Measurements from ENCODE around the gene TEX47. TPM values are rescaled to one million over a fixed set of nuclear protein-coding genes. Genes with fewer than 3 reads are reported as not detected.

TEX47 gene
- not detected for total RNA-seq
- polyA plus RNA-seq = not detected

DNA sequence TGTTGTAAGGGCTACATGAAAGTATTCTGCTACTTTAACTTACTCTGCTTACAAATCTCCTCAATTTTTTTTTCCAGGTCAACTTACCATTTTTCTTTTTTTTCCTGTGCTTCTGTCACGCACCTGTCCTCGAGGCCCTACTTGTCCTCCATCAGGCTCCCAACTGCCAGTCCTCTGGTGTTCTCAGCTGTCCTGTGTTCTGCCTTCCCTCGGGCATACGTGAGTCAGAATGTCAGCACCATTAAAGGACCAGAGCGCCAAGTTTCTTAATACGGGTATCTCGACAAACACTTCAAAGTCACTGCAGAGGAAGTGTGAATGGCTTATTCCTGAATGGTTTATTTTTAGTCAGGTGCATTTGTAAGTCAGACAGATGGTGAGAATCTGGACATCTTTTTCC is at the start of gene TEX47:
TEX47 (minus strand) TSS at position 185 of the 400 bp plus-strand sequence. CDS start 795 bp downstream, outside the sequence.
- H3K27ac Mint-ChIP-seq = no peak within 1 kb of the TSS
- no peak within 1 kb of the TSS for H3K4me3 Mint-ChIP-seq
- H3K36me3 Mint-ChIP-seq = no peaks in the 10 kb centered on the region
- no peaks in the 10 kb centered on the region for H3K4me1 Mint-ChIP-seq
- no peaks in the 10 kb centered on the region for H3K36me3 ChIP-seq (ENCODE audit: insufficient read depth, low read length)
- no peak for DNase-seq
- H3K27ac ChIP-seq (ENCODE audit: low read depth, low read length) = no peak within 1 kb of the TSS
- ChIA-PET POLR2A (ENCODE audit: partially characterized antibody) (no interaction called here), CTCF (ENCODE audit: partially characterized antibody) (no interaction called here)
- H3K27me3 Mint-ChIP-seq = no peaks in the 10 kb centered on the region
- no peaks in the 10 kb centered on the region for H3K4me1 ChIP-seq (ENCODE audit: insufficient read depth, low read length)
- intact Hi-C loops (cut with micrococcal nuclease) = no loop called here
- no peaks in the 10 kb centered on the region for H3K27me3 ChIP-seq (ENCODE audit: insufficient read depth, low read length)
- no peak within 1 kb of the TSS for H3K4me3 ChIP-seq (ENCODE audit: low read length in 2 of 2)
- no peaks in the 10 kb centered on the region for H3K9me3 ChIP-seq (ENCODE audit: control insufficient read depth in 1 of 2, low read length in 2 of 2)
- no peaks in the 10 kb centered on the region for H3K9me3 Mint-ChIP-seq

DNA sequence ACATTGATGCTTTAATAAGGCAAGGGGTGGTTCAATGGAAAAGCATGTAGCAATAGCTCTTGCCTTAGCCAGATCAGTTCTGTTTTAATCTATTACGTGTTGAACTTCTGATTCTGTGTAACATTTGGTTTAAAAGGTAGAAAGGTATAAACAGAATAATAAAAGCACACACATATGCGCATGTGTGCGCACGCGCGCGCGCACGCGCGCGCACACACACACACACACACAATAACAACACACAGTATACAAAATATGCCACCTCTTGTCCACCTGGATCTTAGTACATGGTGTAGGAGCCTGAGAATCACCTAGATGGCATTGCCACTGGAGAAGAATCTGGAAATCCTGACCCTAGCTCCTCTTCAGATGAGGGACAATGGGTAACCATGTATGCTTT is 49.6 kb upstream of the TEX47 start:
- H3K27me3 ChIP-seq (ENCODE audit: insufficient read depth, low read length) = no peaks in the 10 kb centered on the region
- Mint-ChIP-seq H3K4me3 (no peak overlapping the region), H3K36me3 (no peaks in the 10 kb centered on the region), H3K4me1 (no peaks in the 10 kb centered on the region), H3K9me3 (no peaks in the 10 kb centered on the region), H3K27me3 (no peaks in the 10 kb centered on the region), H3K27ac (no peak overlapping the region)
- no peak overlapping the region for H3K4me3 ChIP-seq (ENCODE audit: low read length in 2 of 2)
- no peaks in the 10 kb centered on the region for H3K9me3 ChIP-seq (ENCODE audit: control insufficient read depth in 1 of 2, low read length in 2 of 2)
- H3K4me1 ChIP-seq (ENCODE audit: insufficient read depth, low read length) = no peaks in the 10 kb centered on the region
- POLR2A ChIA-PET (ENCODE audit: partially characterized antibody) = no interaction called here
- H3K36me3 ChIP-seq (ENCODE audit: insufficient read depth, low read length) = no peaks in the 10 kb centered on the region
- no peak for DNase-seq
- intact Hi-C loops (cut with micrococcal nuclease) = no loop called here
- CTCF ChIA-PET (ENCODE audit: partially characterized antibody) = no interaction called here
- no peak overlapping the region for H3K27ac ChIP-seq (ENCODE audit: low read depth, low read length)

DNA sequence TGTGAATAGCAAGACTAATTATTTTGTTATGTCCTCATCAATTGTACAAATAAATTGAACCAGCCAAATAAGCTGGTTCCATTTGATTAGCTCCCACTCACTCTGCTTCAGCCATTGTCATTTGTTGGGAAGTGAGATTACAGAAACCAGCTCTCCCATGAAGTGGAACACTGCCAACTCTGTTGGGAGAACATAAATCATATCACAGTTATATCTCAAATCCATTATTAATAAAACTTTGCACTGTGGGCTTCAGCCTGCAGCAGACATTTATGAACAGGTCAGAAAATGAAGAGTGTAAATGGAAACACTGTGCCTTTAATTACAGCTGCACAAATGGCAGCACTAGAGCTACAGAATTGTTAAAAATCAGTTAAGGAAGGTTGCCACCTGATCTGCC is 46.7 kb upstream of the TEX47 start:
- Histone ChIP-seq H3K27me3 (ENCODE audit: insufficient read depth, low read length) (no peaks in the 10 kb centered on the region), H3K36me3 (ENCODE audit: insufficient read depth, low read length) (no peaks in the 10 kb centered on the region), H3K4me1 (ENCODE audit: insufficient read depth, low read length) (no peaks in the 10 kb centered on the region), H3K27ac (ENCODE audit: low read depth, low read length) (no peak overlapping the region), H3K9me3 (ENCODE audit: control insufficient read depth in 1 of 2, low read length in 2 of 2) (no peaks in the 10 kb centered on the region), H3K4me3 (ENCODE audit: low read length in 2 of 2) (no peak overlapping the region)
- no peaks in the 10 kb centered on the region for H3K9me3 Mint-ChIP-seq
- no peaks in the 10 kb centered on the region for H3K4me1 Mint-ChIP-seq
- H3K4me3 Mint-ChIP-seq = no peak overlapping the region
- H3K36me3 Mint-ChIP-seq = no peaks in the 10 kb centered on the region
- intact Hi-C loops (cut with micrococcal nuclease) = no loop called here
- DNase-seq = no peak
- CTCF ChIA-PET (ENCODE audit: partially characterized antibody) = no interaction called here
- POLR2A ChIA-PET (ENCODE audit: partially characterized antibody) = no interaction called here
- no peaks in the 10 kb centered on the region for H3K27me3 Mint-ChIP-seq
- no peak overlapping the region for H3K27ac Mint-ChIP-seq

DNA sequence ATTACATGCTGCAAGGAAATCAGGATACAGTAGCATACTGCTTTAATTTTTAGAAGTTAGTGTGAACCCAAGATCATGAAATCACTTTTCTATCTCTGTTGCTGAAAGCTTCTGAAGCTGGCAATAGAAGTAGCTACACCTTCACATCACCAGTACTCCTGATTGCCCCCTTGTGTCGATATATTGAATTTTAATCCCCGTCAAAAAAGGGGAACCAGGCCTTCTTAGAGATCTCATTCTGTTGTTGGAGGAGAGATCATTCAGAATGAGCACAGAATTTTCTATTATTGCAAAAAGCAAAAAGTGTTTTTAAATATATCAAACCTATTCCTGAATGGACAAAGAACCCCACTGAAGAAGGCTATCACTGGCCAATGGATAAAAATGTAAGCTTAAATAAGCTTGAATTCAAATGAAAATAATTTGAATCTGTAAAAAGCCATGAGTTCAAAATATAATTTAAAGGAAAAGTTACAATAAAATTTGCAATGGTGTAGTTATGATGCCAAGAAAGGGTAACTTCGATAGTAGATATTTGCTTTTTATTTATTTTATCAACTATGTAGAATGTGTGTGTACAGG is 39.7 kb upstream of the TEX47 start:
- intact Hi-C loops (cut with micrococcal nuclease) = no loop called here
- Histone ChIP-seq H3K9me3 (ENCODE audit: control insufficient read depth in 1 of 2, low read length in 2 of 2) (no peaks in the 10 kb centered on the region), H3K27ac (ENCODE audit: low read depth, low read length) (no peak overlapping the region), H3K36me3 (ENCODE audit: insufficient read depth, low read length) (no peaks in the 10 kb centered on the region), H3K4me1 (ENCODE audit: insufficient read depth, low read length) (no peaks in the 10 kb centered on the region), H3K4me3 (ENCODE audit: low read length in 2 of 2) (no peak overlapping the region), H3K27me3 (ENCODE audit: insufficient read depth, low read length) (no peaks in the 10 kb centered on the region)
- CTCF ChIA-PET (ENCODE audit: partially characterized antibody) = no interaction called here
- Mint-ChIP-seq H3K4me1 (no peaks in the 10 kb centered on the region), H3K4me3 (no peak overlapping the region), H3K27ac (no peak overlapping the region), H3K27me3 (no peaks in the 10 kb centered on the region), H3K9me3 (no peaks in the 10 kb centered on the region), H3K36me3 (no peaks in the 10 kb centered on the region)
- POLR2A ChIA-PET (ENCODE audit: partially characterized antibody) = no interaction called here
- DNase-seq = no peak

DNA sequence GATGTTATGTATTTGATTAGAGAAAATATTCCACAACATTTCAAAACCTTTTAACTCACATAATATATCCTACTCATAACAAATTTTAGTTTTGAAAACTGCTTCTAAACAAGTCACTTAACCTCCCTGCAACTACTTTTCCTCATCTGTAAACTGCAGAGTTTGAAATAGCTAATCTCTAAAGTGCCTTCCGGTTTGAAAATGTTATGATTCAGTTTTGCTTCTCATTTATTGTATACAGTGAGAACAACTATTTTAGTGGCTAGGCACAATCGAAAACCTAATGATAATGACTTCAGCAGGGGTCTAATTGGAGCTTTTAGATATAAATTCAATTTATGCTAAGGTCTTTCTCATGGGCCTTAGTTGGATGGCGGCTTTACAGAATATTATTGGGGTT is 30.7 kb upstream of the TEX47 start:
- Mint-ChIP-seq H3K4me3 (no peak overlapping the region), H3K27ac (no peak overlapping the region), H3K36me3 (no peaks in the 10 kb centered on the region), H3K27me3 (no peaks in the 10 kb centered on the region), H3K4me1 (no peaks in the 10 kb centered on the region), H3K9me3 (peaks cover 0 to 11% (median 2%) of the 10 kb centered on the region in 8 donors)
- H3K4me3 ChIP-seq (ENCODE audit: low read length in 2 of 2) = no peak overlapping the region
- H3K4me1 ChIP-seq (ENCODE audit: insufficient read depth, low read length) = no peaks in the 10 kb centered on the region
- ChIA-PET CTCF (ENCODE audit: partially characterized antibody) (no interaction called here), POLR2A (ENCODE audit: partially characterized antibody) (no interaction called here)
- no peaks in the 10 kb centered on the region for H3K36me3 ChIP-seq (ENCODE audit: insufficient read depth, low read length)
- intact Hi-C loops (cut with micrococcal nuclease) = no loop called here
- H3K9me3 ChIP-seq (ENCODE audit: control insufficient read depth in 1 of 2, low read length in 2 of 2) = no peaks in the 10 kb centered on the region
- DNase-seq = no peak
- no peaks in the 10 kb centered on the region for H3K27me3 ChIP-seq (ENCODE audit: insufficient read depth, low read length)
- no peak overlapping the region for H3K27ac ChIP-seq (ENCODE audit: low read depth, low read length)

DNA sequence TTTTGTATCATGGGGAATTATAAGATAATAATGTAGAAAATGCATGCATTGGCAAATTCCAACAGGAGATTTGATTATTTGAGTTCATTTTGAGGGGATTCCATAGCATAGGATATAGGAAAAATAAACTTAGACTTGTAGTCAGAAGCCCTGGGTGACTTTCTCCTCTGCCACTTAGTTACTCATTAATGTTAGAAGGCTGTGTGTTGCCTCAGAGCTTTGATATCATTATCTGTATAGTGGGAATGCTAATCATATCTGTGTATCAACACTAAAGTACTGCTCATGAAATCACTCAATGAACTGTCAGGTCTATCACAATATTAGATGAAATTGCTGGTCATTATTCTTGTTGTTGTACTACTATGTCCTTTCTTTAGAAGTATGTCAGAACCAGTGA is 23.0 kb upstream of the TEX47 start:
- peaks cover 0 to 5% of the 10 kb centered on the region in 2 donors for H3K27me3 Mint-ChIP-seq
- POLR2A ChIA-PET (ENCODE audit: partially characterized antibody) = no interaction called here

DNA sequence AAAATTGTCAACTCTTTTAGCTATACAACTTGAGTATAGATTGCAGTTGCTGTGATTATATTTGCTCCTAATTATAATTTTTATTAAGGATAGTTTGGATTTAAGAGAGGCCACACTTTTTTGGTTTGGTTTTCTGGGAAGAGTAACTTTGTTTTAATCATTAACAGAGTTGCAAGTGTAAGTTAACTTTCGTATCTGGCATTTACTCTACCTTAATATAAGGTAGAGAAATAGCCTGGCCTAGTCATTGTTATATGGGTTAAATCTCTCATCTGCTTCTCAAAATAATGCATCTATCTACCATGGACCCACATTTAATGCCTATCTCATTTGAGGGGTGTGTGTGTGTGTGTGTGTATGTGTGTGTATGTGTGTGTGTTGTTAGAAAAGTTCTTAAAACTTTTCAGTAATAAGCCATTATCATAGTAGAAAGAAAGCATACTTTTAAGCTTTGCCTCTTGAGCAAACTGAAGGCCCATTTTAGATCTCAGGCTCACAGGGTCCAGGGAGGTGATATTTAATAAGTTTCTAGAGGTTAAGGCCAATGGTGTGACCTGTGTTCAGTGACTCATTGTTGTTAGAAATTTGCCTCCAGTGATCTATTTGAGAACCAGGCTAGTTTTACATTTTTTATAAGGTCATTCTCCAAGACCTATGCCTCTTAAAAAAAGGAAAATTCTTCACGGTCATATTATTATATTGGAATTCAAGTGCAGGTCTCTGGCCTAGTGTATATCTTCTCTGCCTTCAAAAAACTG is 10.9 kb upstream of the TEX47 start:
- H3K4me3 Mint-ChIP-seq = no peak overlapping the region
- no peaks in the 10 kb centered on the region for H3K4me1 Mint-ChIP-seq
- Histone ChIP-seq H3K9me3 (ENCODE audit: control insufficient read depth in 1 of 2, low read length in 2 of 2) (no peaks in the 10 kb centered on the region), H3K36me3 (ENCODE audit: insufficient read depth, low read length) (no peaks in the 10 kb centered on the region), H3K27ac (ENCODE audit: low read depth, low read length) (no peak overlapping the region), H3K27me3 (ENCODE audit: insufficient read depth, low read length) (no peaks in the 10 kb centered on the region), H3K4me3 (ENCODE audit: low read length in 2 of 2) (no peak overlapping the region), H3K4me1 (ENCODE audit: insufficient read depth, low read length) (no peaks in the 10 kb centered on the region)
- H3K36me3 Mint-ChIP-seq = no peaks in the 10 kb centered on the region
- no peak for DNase-seq
- intact Hi-C loops (cut with micrococcal nuclease) = no loop called here
- POLR2A ChIA-PET (ENCODE audit: partially characterized antibody) = no interaction called here
- H3K27ac Mint-ChIP-seq = no peak overlapping the region
- CTCF ChIA-PET (ENCODE audit: partially characterized antibody) = no interaction called here
- no peaks in the 10 kb centered on the region for H3K27me3 Mint-ChIP-seq
- H3K9me3 Mint-ChIP-seq = peaks cover 0 to 3% (median 0%) of the 10 kb centered on the region in 8 donors

More for the DNA sequence above, 23.0 kb upstream of the TEX47 start:
- intact Hi-C loops (cut with micrococcal nuclease) = no loop called here
- Mint-ChIP-seq H3K4me3 (no peak overlapping the region), H3K4me1 (no peaks in the 10 kb centered on the region), H3K36me3 (no peaks in the 10 kb centered on the region), H3K27ac (no peak overlapping the region), H3K9me3 (peaks cover 0 to 7% (median 1%) of the 10 kb centered on the region in 8 donors)
- Histone ChIP-seq H3K27me3 (ENCODE audit: insufficient read depth, low read length) (no peaks in the 10 kb centered on the region), H3K4me1 (ENCODE audit: insufficient read depth, low read length) (no peaks in the 10 kb centered on the region), H3K4me3 (ENCODE audit: low read length in 2 of 2) (no peak overlapping the region), H3K36me3 (ENCODE audit: insufficient read depth, low read length) (no peaks in the 10 kb centered on the region), H3K9me3 (ENCODE audit: control insufficient read depth in 1 of 2, low read length in 2 of 2) (no peaks in the 10 kb centered on the region), H3K27ac (ENCODE audit: low read depth, low read length) (no peak overlapping the region)
- CTCF ChIA-PET (ENCODE audit: partially characterized antibody) = no interaction called here
- no peak for DNase-seq
